ENCODE measurements around the gene EYS. TPM values are rescaled to one million over a fixed set of nuclear protein-coding genes. Genes with fewer than 3 reads are reported as not detected.

Gene EYS
- total RNA-seq, 2 experiments from 2014 or later = not detected

- no peaks in the 10 kb centered on the region for H3K4me1 Mint-ChIP-seq
- no peaks in the 10 kb centered on the region for H3K27me3 Mint-ChIP-seq
- POLR2A ChIA-PET = no interaction called here
Measured at GRCh38 chr6:64683682-64684081, 1023.3 kb downstream of the EYS start.

GRCh38 chr6:64681416-64682160 is 1025.4 kb downstream of the EYS start:
- Mint-ChIP-seq H3K27ac (no peak overlapping the region), H3K4me1 (no peaks in the 10 kb centered on the region), H3K9me3 (ENCODE audit: low read depth) (peaks cover 5% of the 10 kb centered on the region), H3K36me3 (ENCODE audit: low read depth) (no peaks in the 10 kb centered on the region), H3K4me3 (no peak overlapping the region), H3K27me3 (no peaks in the 10 kb centered on the region)
- ChIA-PET POLR2A (no interaction called here), CTCF (no interaction called here)
- DNase-seq (no peak), ATAC-seq (no peak)
- intact Hi-C loops (cut with DNase I, micrococcal nuclease) = no loop called here

More at GRCh38 chr6:64683682-64684081, 1023.3 kb downstream of the EYS start:
- Mint-ChIP-seq H3K27ac (no peak overlapping the region), H3K4me3 (no peak overlapping the region), H3K9me3 (ENCODE audit: low read depth) (peaks cover 5% of the 10 kb centered on the region), H3K36me3 (ENCODE audit: low read depth) (no peaks in the 10 kb centered on the region)
- DNase-seq = no peak
- CTCF ChIA-PET = no interaction called here
- ATAC-seq = no peak
- intact Hi-C loops (cut with DNase I, micrococcal nuclease) = no loop called here

GRCh38 chr6:64680446-64680845 is 1026.6 kb downstream of the EYS start:
- H3K36me3 Mint-ChIP-seq (ENCODE audit: low read depth) = no peaks in the 10 kb centered on the region
- ATAC-seq = no peak
- no peaks in the 10 kb centered on the region for H3K4me1 Mint-ChIP-seq
- ChIA-PET POLR2A (no interaction called here), CTCF (no interaction called here)
- intact Hi-C loops (cut with DNase I, micrococcal nuclease) = no loop called here
- no peak for DNase-seq
- H3K4me3 Mint-ChIP-seq = no peak overlapping the region
- H3K27ac Mint-ChIP-seq = no peak overlapping the region
- H3K27me3 Mint-ChIP-seq = no peaks in the 10 kb centered on the region
- H3K9me3 Mint-ChIP-seq (ENCODE audit: low read depth) = peaks cover 5% of the 10 kb centered on the region

GRCh38 chr6:64679416-64679815 is 1027.6 kb downstream of the EYS start:
- intact Hi-C loops (cut with DNase I, micrococcal nuclease) = no loop called here
- H3K9me3 Mint-ChIP-seq (ENCODE audit: low read depth) = peaks cover 5% of the 10 kb centered on the region
- no peaks in the 10 kb centered on the region for H3K4me1 Mint-ChIP-seq
- DNase-seq (no peak), ATAC-seq (no peak)
- no peak overlapping the region for H3K27ac Mint-ChIP-seq
- H3K36me3 Mint-ChIP-seq (ENCODE audit: low read depth) = no peaks in the 10 kb centered on the region
- CTCF ChIA-PET = interaction anchor here (0.6 kb wide), 1 partner anchor 100 kb away, joined by 3 read pairs; no protein-coding TSS in a partner anchor
- no peaks in the 10 kb centered on the region for H3K27me3 Mint-ChIP-seq
- POLR2A ChIA-PET = no interaction called here
- no peak overlapping the region for H3K4me3 Mint-ChIP-seq

GRCh38 chr6:64672651-64673050 is 1034.4 kb downstream of the EYS start:
- Mint-ChIP-seq H3K4me1 (no peaks in the 10 kb centered on the region), H3K27ac (no peak overlapping the region), H3K27me3 (no peaks in the 10 kb centered on the region), H3K4me3 (no peak overlapping the region), H3K36me3 (ENCODE audit: low read depth) (no peaks in the 10 kb centered on the region), H3K9me3 (ENCODE audit: low read depth) (peaks cover 4% of the 10 kb centered on the region)
- intact Hi-C loops (cut with DNase I, micrococcal nuclease) = no loop called here
- DNase-seq (no peak), ATAC-seq (no peak)
- ChIA-PET CTCF (no interaction called here), POLR2A (interaction anchor here (0.6 kb wide), 1 partner anchor 819 kb away, joined by 8 read pairs; no protein-coding TSS in a partner anchor)

- CTCF ChIA-PET = no interaction called here
- POLR2A ChIA-PET = no interaction called here
- Mint-ChIP-seq H3K27me3 (no peaks in the 10 kb centered on the region), H3K36me3 (ENCODE audit: low read depth) (no peaks in the 10 kb centered on the region), H3K4me1 (no peaks in the 10 kb centered on the region), H3K27ac (no peak overlapping the region), H3K9me3 (ENCODE audit: low read depth) (peaks cover 4% of the 10 kb centered on the region), H3K4me3 (no peak overlapping the region)
- no peak for DNase-seq
- intact Hi-C loops (cut with DNase I, micrococcal nuclease) = no loop called here
- no peak for ATAC-seq
Measured at GRCh38 chr6:64672131-64672530, 1034.9 kb downstream of the EYS start.

- DNase-seq (no peak), ATAC-seq (no peak)
- H3K27me3 Mint-ChIP-seq = no peaks in the 10 kb centered on the region
- no peaks in the 10 kb centered on the region for H3K36me3 Mint-ChIP-seq (ENCODE audit: low read depth)
- H3K4me3 Mint-ChIP-seq = no peak overlapping the region
- ChIA-PET CTCF (no interaction called here), POLR2A (no interaction called here)
- no peak overlapping the region for H3K27ac Mint-ChIP-seq
- intact Hi-C loops (cut with DNase I, micrococcal nuclease) = no loop called here
- H3K4me1 Mint-ChIP-seq = no peaks in the 10 kb centered on the region
- peaks cover 8% of the 10 kb centered on the region for H3K9me3 Mint-ChIP-seq (ENCODE audit: low read depth)
Measured at GRCh38 chr6:64665137-64665536, 1041.9 kb downstream of the EYS start.

- intact Hi-C loops (cut with DNase I, micrococcal nuclease) = no loop called here
- DNase-seq (no peak), ATAC-seq (no peak)
- no peak overlapping the region for H3K4me3 Mint-ChIP-seq
- no peaks in the 10 kb centered on the region for H3K27me3 Mint-ChIP-seq
- no peak overlapping the region for H3K27ac Mint-ChIP-seq
- no peaks in the 10 kb centered on the region for H3K36me3 Mint-ChIP-seq (ENCODE audit: low read depth)
- CTCF ChIA-PET = no interaction called here
- POLR2A ChIA-PET = no interaction called here
- H3K4me1 Mint-ChIP-seq = no peaks in the 10 kb centered on the region
- H3K9me3 Mint-ChIP-seq (ENCODE audit: low read depth) = peaks cover 8% of the 10 kb centered on the region
Measured at GRCh38 chr6:64664480-64664879, 1042.5 kb downstream of the EYS start.

- H3K4me3 Mint-ChIP-seq = no peak overlapping the region
- H3K4me1 Mint-ChIP-seq = no peaks in the 10 kb centered on the region
- DNase-seq = no peak
- H3K36me3 Mint-ChIP-seq (ENCODE audit: low read depth) = no peaks in the 10 kb centered on the region
- POLR2A ChIA-PET = no interaction called here
- no peaks in the 10 kb centered on the region for H3K27me3 Mint-ChIP-seq
- CTCF ChIA-PET = no interaction called here
- peaks cover 2% of the 10 kb centered on the region for H3K9me3 Mint-ChIP-seq (ENCODE audit: low read depth)
- H3K27ac Mint-ChIP-seq = no peak overlapping the region
- intact Hi-C loops (cut with DNase I, micrococcal nuclease) = no loop called here
- ATAC-seq = no peak
Measured at GRCh38 chr6:64644024-64644423, 1063.0 kb downstream of the EYS start.

GRCh38 chr6:64630901-64631300 is 1076.1 kb downstream of the EYS start:
- Mint-ChIP-seq H3K27me3 (no peaks in the 10 kb centered on the region), H3K9me3 (ENCODE audit: low read depth) (peaks cover 2% of the 10 kb centered on the region), H3K36me3 (ENCODE audit: low read depth) (no peaks in the 10 kb centered on the region), H3K27ac (no peak overlapping the region), H3K4me3 (no peak overlapping the region), H3K4me1 (no peaks in the 10 kb centered on the region)
- intact Hi-C loops (cut with DNase I, micrococcal nuclease) = no loop called here
- no peak for ATAC-seq
- no peak for DNase-seq
- POLR2A ChIA-PET = no interaction called here
- CTCF ChIA-PET = no interaction called here

GRCh38 chr6:64622944-64623343 is 1084.1 kb downstream of the EYS start:
- DNase-seq = no peak
- intact Hi-C loops (cut with DNase I, micrococcal nuclease) = no loop called here
- POLR2A ChIA-PET = no interaction called here
- H3K9me3 Mint-ChIP-seq (ENCODE audit: low read depth) = peaks cover 12% of the 10 kb centered on the region
- H3K36me3 Mint-ChIP-seq (ENCODE audit: low read depth) = no peaks in the 10 kb centered on the region
- no peak for ATAC-seq
- no peak overlapping the region for H3K4me3 Mint-ChIP-seq
- H3K27ac Mint-ChIP-seq = no peak overlapping the region
- no peaks in the 10 kb centered on the region for H3K27me3 Mint-ChIP-seq
- CTCF ChIA-PET = no interaction called here
- H3K4me1 Mint-ChIP-seq = no peaks in the 10 kb centered on the region

GRCh38 chr6:64602993-64603392 is 1104.0 kb downstream of the EYS start:
- Mint-ChIP-seq H3K4me3 (no peak overlapping the region), H3K27me3 (no peaks in the 10 kb centered on the region), H3K4me1 (no peaks in the 10 kb centered on the region), H3K27ac (no peak overlapping the region), H3K9me3 (ENCODE audit: low read depth) (peaks cover 3% of the 10 kb centered on the region), H3K36me3 (ENCODE audit: low read depth) (no peaks in the 10 kb centered on the region)
- ATAC-seq (no peak), DNase-seq (no peak)
- intact Hi-C loops (cut with DNase I, micrococcal nuclease) = no loop called here
- CTCF ChIA-PET = no interaction called here
- POLR2A ChIA-PET = interaction anchor here (0.6 kb wide), 1 partner anchor 369 kb away, joined by 5 read pairs; no protein-coding TSS in a partner anchor

GRCh38 chr6:64591676-64592036 is 1115.4 kb downstream of the EYS start:
- intact Hi-C loops (cut with DNase I, micrococcal nuclease) = no loop called here
- Mint-ChIP-seq H3K4me3 (no peak overlapping the region), H3K27ac (no peak overlapping the region), H3K27me3 (no peaks in the 10 kb centered on the region), H3K4me1 (no peaks in the 10 kb centered on the region), H3K36me3 (ENCODE audit: low read depth) (no peaks in the 10 kb centered on the region), H3K9me3 (ENCODE audit: low read depth) (peaks cover 17% of the 10 kb centered on the region)
- POLR2A ChIA-PET = no interaction called here
- DNase-seq (no peak), ATAC-seq (no peak)
- CTCF ChIA-PET = no interaction called here
